GM19372 (cell line): Measurements from ENCODE around the gene SART1.

Experiments used
- ATAC-seq: cut with Tn5 transposase; IDR thresholded peaks from one replicate; pipeline ENCODE4 v1.9.1; 2021; ENCODE audit warnings: mild to moderate bottlenecking, low read depth, moderate library complexity; ENCODE audit not compliant: unreplicated experiment

SART1 gene

GRCh38 chr11:65962141-65962564, 619 bp downstream of the SART1 start:
- ATAC-seq = no peak

GRCh38 chr11:65964906-65965305, 3.4 kb downstream of the SART1 start:
- no peak for ATAC-seq

- no peak for ATAC-seq
Measured at GRCh38 chr11:65965986-65966762, 4.6 kb downstream of the SART1 start.

- no peak for ATAC-seq
Measured at GRCh38 chr11:65967329-65967934, 5.9 kb downstream of the SART1 start.

GRCh38 chr11:65968600-65969482, 7.3 kb downstream of the SART1 start:
- ATAC-seq = no peak

- ATAC-seq = no peak
Measured at GRCh38 chr11:65972116-65972515, 10.6 kb downstream of the SART1 start.

- ATAC-seq = no peak
Measured at GRCh38 chr11:65973439-65974110, 12.0 kb downstream of the SART1 start.

- no peak for ATAC-seq
Measured at GRCh38 chr11:65975771-65976170, 14.2 kb downstream of the SART1 start.

GRCh38 chr11:65976216-65977176, 15.0 kb downstream of the SART1 start:
- ATAC-seq = no peak

- ATAC-seq = no peak
Measured at GRCh38 chr11:65977621-65978390, 16.3 kb downstream of the SART1 start.

- no peak for ATAC-seq
Measured at GRCh38 chr11:65978391-65979238, 17.1 kb downstream of the SART1 start.

GRCh38 chr11:65979261-65979759, 17.8 kb downstream of the SART1 start:
- no peak for ATAC-seq

GRCh38 chr11:65981101-65981740, 19.7 kb downstream of the SART1 start:
- no peak for ATAC-seq

GRCh38 chr11:65981972-65982823, 20.7 kb downstream of the SART1 start:
- no peak for ATAC-seq

GRCh38 chr11:65982824-65983588, 21.5 kb downstream of the SART1 start:
- ATAC-seq = no peak

- no peak for ATAC-seq
Measured at GRCh38 chr11:65983589-65983987, 22.1 kb downstream of the SART1 start.
